GM23338 (cell line): Measurements from ENCODE around the gene BMP3. TPM values are rescaled to one million over a fixed set of nuclear protein-coding genes. Genes with fewer than 3 reads are reported as not detected.

Source experiments
- ATAC-seq: fragments of 200-7000 bp; cut with Tn5 transposase; 3 replicates; pipeline ENCODE4 v1.9.1; 2020
- DNase-seq: peaks from one replicate; pipeline ENCODE4 v3.0.0-alpha.2; 2015; ENCODE audit warnings: low spot score
- H2AFZ ChIP-seq: fragments of 200-600 bp; sonication (generic); 2 replicates; pipeline ENCODE4 v1.8.0; 2016; ENCODE audit warnings: antibody characterized with exemption, mild to moderate bottlenecking, moderate library complexity
- H3F3A ChIP-seq: fragments of 200-600 bp; sonication (generic); replicated peaks from 2 replicates; pipeline ENCODE4 v1.8.0; 2017; ENCODE audit warnings: antibody characterized with exemption, mixed run types, low read depth
- H3K27ac ChIP-seq: fragments of 200-600 bp; sonication (generic); 2 replicates; pipeline ENCODE4 v1.6.1; 2016; ENCODE audit warnings: low read depth
- H3K27me3 ChIP-seq: fragments of 200-600 bp; sonication (generic); 2 replicates; pipeline ENCODE4 v1.8.0; 2016; ENCODE audit warnings: mild to moderate bottlenecking, mixed run types, moderate library complexity; ENCODE audit not compliant: insufficient read depth
- H3K36me3 ChIP-seq: fragments of 200-600 bp; sonication (generic); 2 replicates; pipeline ENCODE4 v1.8.0; 2016; ENCODE audit warnings: mild to moderate bottlenecking; ENCODE audit not compliant: insufficient read depth
- H3K4me1 ChIP-seq: fragments of 200-600 bp; sonication (generic); 2 replicates; pipeline ENCODE4 v1.8.0; 2016; ENCODE audit warnings: mild to moderate bottlenecking, moderate library complexity; ENCODE audit not compliant: insufficient read depth
- H3K4me2 ChIP-seq: fragments of 200-600 bp; sonication (generic); 2 replicates; pipeline ENCODE4 v1.7.1; 2017; ENCODE audit warnings: mixed run types
- H3K4me3 ChIP-seq: fragments of 200-600 bp; sonication (generic); 2 replicates; pipeline ENCODE4 v1.6.1; 2016; ENCODE audit warnings: mixed run types
- H3K79me2 ChIP-seq: fragments of 200-600 bp; sonication (generic); replicated peaks from 2 replicates; pipeline ENCODE4 v1.8.0; 2017; ENCODE audit warnings: mild to moderate bottlenecking; ENCODE audit not compliant: insufficient read depth
- H3K9me2 ChIP-seq: fragments of 200-600 bp; sonication (generic); 2 replicates; pipeline ENCODE4 v1.8.0; 2017; ENCODE audit not compliant: insufficient read depth
- H4K20me1 ChIP-seq: fragments of 200-600 bp; sonication (generic); replicated peaks from 2 replicates; pipeline ENCODE4 v1.8.0; 2017; ENCODE audit warnings: mild to moderate bottlenecking; ENCODE audit not compliant: insufficient read depth
- H3K27ac Mint-ChIP-seq: 2 replicates; pipeline ENCODE4 v1.8.0; 2020; ENCODE audit warnings: inconsistent platforms, mild to moderate bottlenecking, moderate library complexity, mixed read lengths
- H3K27me3 Mint-ChIP-seq: 3 replicates; pipeline ENCODE4 v1.8.0; 2022; ENCODE audit warnings: low read depth, mild to moderate bottlenecking, moderate library complexity, mixed read lengths, inconsistent platforms; ENCODE audit not compliant: insufficient read depth, poor library complexity
- H3K36me3 Mint-ChIP-seq: 3 replicates; pipeline ENCODE4 v1.8.0; 2021; ENCODE audit warnings: low read depth, mild to moderate bottlenecking, inconsistent platforms, moderate library complexity, mixed read lengths
- H3K4me1 Mint-ChIP-seq: 3 replicates; pipeline ENCODE4 v1.8.0; 2020; ENCODE audit warnings: mild to moderate bottlenecking, inconsistent platforms, mixed read lengths
- H3K4me3 Mint-ChIP-seq: 3 replicates; pipeline ENCODE4 v1.8.0; 2021; ENCODE audit warnings: moderate library complexity, mild to moderate bottlenecking, inconsistent platforms, mixed read lengths
- H3K9me3 Mint-ChIP-seq: 3 replicates; pipeline ENCODE4 v1.8.0; 2020; ENCODE audit warnings: moderate library complexity, mild to moderate bottlenecking, inconsistent platforms, mixed read lengths
- CREB1 ChIP-seq: fragments of 250-450 bp; sonication (Bioruptor Pico); IDR thresholded peaks from 2 replicates; pipeline ENCODE4 v1.5.0; 2020; ENCODE audit warnings: low read depth, mild to moderate bottlenecking, moderate library complexity
- EZH2 ChIP-seq: fragments of 200-600 bp; sonication (generic); IDR thresholded peaks from one replicate; pipeline ENCODE4 v1.8.0; 2017; ENCODE audit warnings: antibody characterized with exemption, mild to moderate bottlenecking, low read depth; ENCODE audit not compliant: unreplicated experiment
- EZH2phosphoT487 ChIP-seq: fragments of 200-600 bp; sonication (generic); IDR thresholded peaks from one replicate; pipeline ENCODE4 v1.8.1; 2018; ENCODE audit warnings: antibody characterized with exemption; ENCODE audit not compliant: unreplicated experiment
- JUNB ChIP-seq: IDR thresholded peaks from one replicate; pipeline ENCODE4 v1.6.1; 2016; ENCODE audit warnings: antibody characterized with exemption; ENCODE audit not compliant: unreplicated experiment
- NANOG ChIP-seq: IDR thresholded peaks from 2 replicates; pipeline ENCODE4 v1.6.1; 2016; ENCODE audit warnings: antibody characterized with exemption, borderline replicate concordance
- POLR2AphosphoS5 ChIP-seq: IDR thresholded peaks from 2 replicates; pipeline ENCODE4 v1.6.1; 2016; ENCODE audit warnings: antibody characterized with exemption, low read depth
- STAT1 ChIP-seq: IDR thresholded peaks from one replicate; pipeline ENCODE4 v1.6.1; 2016; ENCODE audit warnings: antibody characterized with exemption; ENCODE audit not compliant: unreplicated experiment
- ZNF114 ChIP-seq: fragments of 250-450 bp; sonication (Bioruptor Pico); IDR thresholded peaks from 2 replicates; pipeline ENCODE4 v1.5.0; 2020; ENCODE audit warnings: mild to moderate bottlenecking, moderate library complexity
- ZNF331 ChIP-seq: fragments of 250-450 bp; sonication (Bioruptor Pico); IDR thresholded peaks from 2 replicates; pipeline ENCODE4 v1.5.0; 2020; ENCODE audit warnings: low read depth, mild to moderate bottlenecking, moderate library complexity
- polyA plus RNA-seq: library from polyadenylated mRNA; unstranded; fragments of >200 nt; fragmentation: Nextera tagmentation; extraction: Ambion mirVana; gene quantifications from 2 replicates; pipeline ENCODE4 v1.2.1, GENCODE V29; 2016
- total RNA-seq: library from RNA; depleted of rRNA; stranded (reverse); fragments of >200 nt; shearing (Covaris generic); gene quantifications from 2 replicates; pipeline ENCODE4 v1.2.3, GENCODE V29; 2014
- TF ChIP-seq, protein P1 (sequence below): IDR thresholded peaks from 2 replicates; pipeline ENCODE4 v1.6.1; 2016; ENCODE audit warnings: antibody characterized with exemption
- TF ChIP-seq, protein P2 (sequence below): IDR thresholded peaks from one replicate; pipeline ENCODE4 v1.6.1; 2018; ENCODE audit warnings: antibody characterized with exemption; ENCODE audit not compliant: unreplicated experiment
- TF ChIP-seq, protein P3 (sequence below), 2 experiments: fragments of 200-600 bp in 1 of 2; sonication (generic) in 1 of 2; conservative IDR thresholded peaks; 2 replicates each; pipeline versions ENCODE4 v1.5.1 to v1.6.1; 2016 to 2017; ENCODE audit warnings: antibody characterized with exemption in 2 of 2, low read depth in 2 of 2, mild to moderate bottlenecking in 2 of 2, moderate library complexity in 1 of 2
- TF ChIP-seq, protein P4 (sequence below): fragments of 250-450 bp; sonication (Bioruptor Pico); IDR thresholded peaks from 2 replicates; pipeline ENCODE4 v1.5.0; 2020; ENCODE audit warnings: mild to moderate bottlenecking, moderate library complexity

BMP3 gene
- total and polyA plus RNA-seq, 2 experiments from 2014 or later = 0.10 TPM; not detected in 1

DNA sequence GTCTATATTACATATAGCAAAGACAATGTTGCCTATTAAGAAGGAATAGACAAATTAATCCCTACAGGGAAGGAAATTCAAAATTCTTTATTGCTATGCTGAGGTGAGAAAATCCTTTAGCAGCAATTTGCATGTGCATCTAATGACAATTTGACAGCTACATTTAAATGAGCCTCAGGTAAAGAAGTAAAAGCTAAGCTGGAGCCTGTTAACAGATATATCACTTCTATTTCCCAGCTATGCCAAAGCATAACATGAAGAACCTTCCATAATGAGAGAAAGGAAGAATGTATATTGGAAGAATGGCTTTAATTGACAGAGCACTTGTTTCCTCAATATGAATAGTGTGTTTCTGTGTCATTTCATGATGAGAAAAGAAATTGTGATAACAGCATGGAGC is 71.6 kb downstream of the BMP3 start:
- TF ChIP-seq STAT1 (no peak), ZNF114 (CRISPR knock-in tag) (no peak), CREB1 (no peak), EZH2phosphoT487 (no peak), JUNB (no peak), EZH2 (no peak), POLR2AphosphoS5 (no peak), NANOG (no peak), ZNF331 (CRISPR knock-in tag) (no peak)
- TF ChIP-seq, protein P1, sequence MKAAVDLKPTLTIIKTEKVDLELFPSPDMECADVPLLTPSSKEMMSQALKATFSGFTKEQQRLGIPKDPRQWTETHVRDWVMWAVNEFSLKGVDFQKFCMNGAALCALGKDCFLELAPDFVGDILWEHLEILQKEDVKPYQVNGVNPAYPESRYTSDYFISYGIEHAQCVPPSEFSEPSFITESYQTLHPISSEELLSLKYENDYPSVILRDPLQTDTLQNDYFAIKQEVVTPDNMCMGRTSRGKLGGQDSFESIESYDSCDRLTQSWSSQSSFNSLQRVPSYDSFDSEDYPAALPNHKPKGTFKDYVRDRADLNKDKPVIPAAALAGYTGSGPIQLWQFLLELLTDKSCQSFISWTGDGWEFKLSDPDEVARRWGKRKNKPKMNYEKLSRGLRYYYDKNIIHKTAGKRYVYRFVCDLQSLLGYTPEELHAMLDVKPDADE = no peak
- TF ChIP-seq, protein P2, sequence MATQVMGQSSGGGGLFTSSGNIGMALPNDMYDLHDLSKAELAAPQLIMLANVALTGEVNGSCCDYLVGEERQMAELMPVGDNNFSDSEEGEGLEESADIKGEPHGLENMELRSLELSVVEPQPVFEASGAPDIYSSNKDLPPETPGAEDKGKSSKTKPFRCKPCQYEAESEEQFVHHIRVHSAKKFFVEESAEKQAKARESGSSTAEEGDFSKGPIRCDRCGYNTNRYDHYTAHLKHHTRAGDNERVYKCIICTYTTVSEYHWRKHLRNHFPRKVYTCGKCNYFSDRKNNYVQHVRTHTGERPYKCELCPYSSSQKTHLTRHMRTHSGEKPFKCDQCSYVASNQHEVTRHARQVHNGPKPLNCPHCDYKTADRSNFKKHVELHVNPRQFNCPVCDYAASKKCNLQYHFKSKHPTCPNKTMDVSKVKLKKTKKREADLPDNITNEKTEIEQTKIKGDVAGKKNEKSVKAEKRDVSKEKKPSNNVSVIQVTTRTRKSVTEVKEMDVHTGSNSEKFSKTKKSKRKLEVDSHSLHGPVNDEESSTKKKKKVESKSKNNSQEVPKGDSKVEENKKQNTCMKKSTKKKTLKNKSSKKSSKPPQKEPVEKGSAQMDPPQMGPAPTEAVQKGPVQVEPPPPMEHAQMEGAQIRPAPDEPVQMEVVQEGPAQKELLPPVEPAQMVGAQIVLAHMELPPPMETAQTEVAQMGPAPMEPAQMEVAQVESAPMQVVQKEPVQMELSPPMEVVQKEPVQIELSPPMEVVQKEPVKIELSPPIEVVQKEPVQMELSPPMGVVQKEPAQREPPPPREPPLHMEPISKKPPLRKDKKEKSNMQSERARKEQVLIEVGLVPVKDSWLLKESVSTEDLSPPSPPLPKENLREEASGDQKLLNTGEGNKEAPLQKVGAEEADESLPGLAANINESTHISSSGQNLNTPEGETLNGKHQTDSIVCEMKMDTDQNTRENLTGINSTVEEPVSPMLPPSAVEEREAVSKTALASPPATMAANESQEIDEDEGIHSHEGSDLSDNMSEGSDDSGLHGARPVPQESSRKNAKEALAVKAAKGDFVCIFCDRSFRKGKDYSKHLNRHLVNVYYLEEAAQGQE = no peak
- TF ChIP-seq, protein P3, sequence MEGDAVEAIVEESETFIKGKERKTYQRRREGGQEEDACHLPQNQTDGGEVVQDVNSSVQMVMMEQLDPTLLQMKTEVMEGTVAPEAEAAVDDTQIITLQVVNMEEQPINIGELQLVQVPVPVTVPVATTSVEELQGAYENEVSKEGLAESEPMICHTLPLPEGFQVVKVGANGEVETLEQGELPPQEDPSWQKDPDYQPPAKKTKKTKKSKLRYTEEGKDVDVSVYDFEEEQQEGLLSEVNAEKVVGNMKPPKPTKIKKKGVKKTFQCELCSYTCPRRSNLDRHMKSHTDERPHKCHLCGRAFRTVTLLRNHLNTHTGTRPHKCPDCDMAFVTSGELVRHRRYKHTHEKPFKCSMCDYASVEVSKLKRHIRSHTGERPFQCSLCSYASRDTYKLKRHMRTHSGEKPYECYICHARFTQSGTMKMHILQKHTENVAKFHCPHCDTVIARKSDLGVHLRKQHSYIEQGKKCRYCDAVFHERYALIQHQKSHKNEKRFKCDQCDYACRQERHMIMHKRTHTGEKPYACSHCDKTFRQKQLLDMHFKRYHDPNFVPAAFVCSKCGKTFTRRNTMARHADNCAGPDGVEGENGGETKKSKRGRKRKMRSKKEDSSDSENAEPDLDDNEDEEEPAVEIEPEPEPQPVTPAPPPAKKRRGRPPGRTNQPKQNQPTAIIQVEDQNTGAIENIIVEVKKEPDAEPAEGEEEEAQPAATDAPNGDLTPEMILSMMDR (conservative IDR thresholded peaks at IDR 0.05; ENCODE audit: low read depth in 2 of 2) = no peak
- TF ChIP-seq, protein P4, sequence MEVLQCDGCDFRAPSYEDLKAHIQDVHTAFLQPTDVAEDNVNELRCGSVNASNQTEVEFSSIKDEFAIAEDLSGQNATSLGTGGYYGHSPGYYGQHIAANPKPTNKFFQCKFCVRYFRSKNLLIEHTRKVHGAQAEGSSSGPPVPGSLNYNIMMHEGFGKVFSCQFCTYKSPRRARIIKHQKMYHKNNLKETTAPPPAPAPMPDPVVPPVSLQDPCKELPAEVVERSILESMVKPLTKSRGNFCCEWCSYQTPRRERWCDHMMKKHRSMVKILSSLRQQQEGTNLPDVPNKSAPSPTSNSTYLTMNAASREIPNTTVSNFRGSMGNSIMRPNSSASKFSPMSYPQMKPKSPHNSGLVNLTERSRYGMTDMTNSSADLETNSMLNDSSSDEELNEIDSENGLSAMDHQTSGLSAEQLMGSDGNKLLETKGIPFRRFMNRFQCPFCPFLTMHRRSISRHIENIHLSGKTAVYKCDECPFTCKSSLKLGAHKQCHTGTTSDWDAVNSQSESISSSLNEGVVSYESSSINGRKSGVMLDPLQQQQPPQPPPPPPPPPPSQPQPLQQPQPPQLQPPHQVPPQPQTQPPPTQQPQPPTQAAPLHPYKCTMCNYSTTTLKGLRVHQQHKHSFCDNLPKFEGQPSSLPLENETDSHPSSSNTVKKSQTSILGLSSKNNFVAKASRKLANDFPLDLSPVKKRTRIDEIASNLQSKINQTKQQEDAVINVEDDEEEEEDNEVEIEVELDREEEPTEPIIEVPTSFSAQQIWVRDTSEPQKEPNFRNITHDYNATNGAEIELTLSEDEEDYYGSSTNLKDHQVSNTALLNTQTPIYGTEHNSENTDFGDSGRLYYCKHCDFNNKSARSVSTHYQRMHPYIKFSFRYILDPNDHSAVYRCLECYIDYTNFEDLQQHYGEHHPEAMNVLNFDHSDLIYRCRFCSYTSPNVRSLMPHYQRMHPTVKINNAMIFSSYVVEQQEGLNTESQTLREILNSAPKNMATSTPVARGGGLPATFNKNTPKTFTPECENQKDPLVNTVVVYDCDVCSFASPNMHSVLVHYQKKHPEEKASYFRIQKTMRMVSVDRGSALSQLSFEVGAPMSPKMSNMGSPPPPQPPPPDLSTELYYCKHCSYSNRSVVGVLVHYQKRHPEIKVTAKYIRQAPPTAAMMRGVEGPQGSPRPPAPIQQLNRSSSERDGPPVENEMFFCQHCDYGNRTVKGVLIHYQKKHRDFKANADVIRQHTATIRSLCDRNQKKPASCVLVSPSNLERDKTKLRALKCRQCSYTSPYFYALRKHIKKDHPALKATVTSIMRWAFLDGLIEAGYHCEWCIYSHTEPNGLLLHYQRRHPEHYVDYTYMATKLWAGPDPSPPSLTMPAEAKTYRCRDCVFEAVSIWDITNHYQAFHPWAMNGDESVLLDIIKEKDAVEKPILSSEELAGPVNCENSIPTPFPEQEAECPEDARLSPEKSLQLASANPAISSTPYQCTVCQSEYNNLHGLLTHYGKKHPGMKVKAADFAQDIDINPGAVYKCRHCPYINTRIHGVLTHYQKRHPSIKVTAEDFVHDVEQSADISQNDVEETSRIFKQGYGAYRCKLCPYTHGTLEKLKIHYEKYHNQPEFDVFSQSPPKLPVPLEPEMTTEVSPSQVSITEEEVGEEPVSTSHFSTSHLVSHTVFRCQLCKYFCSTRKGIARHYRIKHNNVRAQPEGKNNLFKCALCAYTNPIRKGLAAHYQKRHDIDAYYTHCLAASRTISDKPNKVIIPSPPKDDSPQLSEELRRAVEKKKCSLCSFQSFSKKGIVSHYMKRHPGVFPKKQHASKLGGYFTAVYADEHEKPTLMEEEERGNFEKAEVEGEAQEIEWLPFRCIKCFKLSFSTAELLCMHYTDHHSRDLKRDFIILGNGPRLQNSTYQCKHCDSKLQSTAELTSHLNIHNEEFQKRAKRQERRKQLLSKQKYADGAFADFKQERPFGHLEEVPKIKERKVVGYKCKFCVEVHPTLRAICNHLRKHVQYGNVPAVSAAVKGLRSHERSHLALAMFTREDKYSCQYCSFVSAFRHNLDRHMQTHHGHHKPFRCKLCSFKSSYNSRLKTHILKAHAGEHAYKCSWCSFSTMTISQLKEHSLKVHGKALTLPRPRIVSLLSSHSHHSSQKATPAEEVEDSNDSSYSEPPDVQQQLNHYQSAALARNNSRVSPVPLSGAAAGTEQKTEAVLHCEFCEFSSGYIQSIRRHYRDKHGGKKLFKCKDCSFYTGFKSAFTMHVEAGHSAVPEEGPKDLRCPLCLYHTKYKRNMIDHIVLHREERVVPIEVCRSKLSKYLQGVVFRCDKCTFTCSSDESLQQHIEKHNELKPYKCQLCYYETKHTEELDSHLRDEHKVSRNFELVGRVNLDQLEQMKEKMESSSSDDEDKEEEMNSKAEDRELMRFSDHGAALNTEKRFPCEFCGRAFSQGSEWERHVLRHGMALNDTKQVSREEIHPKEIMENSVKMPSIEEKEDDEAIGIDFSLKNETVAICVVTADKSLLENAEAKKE (CRISPR knock-in tag) = no peak
- no peaks in the 10 kb centered on the region for H4K20me1 ChIP-seq
- no peak overlapping the region for H2AFZ ChIP-seq
- H3K36me3 ChIP-seq = no peaks in the 10 kb centered on the region
- H3K4me2 ChIP-seq = no peak overlapping the region
- Mint-ChIP-seq H3K9me3 (no peaks in the 10 kb centered on the region), H3K4me3 (no peak overlapping the region), H3K4me1 (no peaks in the 10 kb centered on the region), H3K36me3 (no peaks in the 10 kb centered on the region), H3K27ac (no peak overlapping the region), H3K27me3 (no peaks in the 10 kb centered on the region)
- no peaks in the 10 kb centered on the region for H3K27me3 ChIP-seq
- DNase-seq (no peak), ATAC-seq (no peak)
- no peaks in the 10 kb centered on the region for H3K9me2 ChIP-seq
- no peak overlapping the region for H3K27ac ChIP-seq
- H3K79me2 ChIP-seq = no peaks in the 10 kb centered on the region
- no peak overlapping the region for H3K4me3 ChIP-seq
- H3K4me1 ChIP-seq = no peaks in the 10 kb centered on the region
- no peaks in the 10 kb centered on the region for H3F3A ChIP-seq
